Naive B cell (primary cell): ENCODE measurements around the gene FGFR2. TPM values are rescaled to one million over a fixed set of nuclear protein-coding genes. Genes with fewer than 3 reads are reported as not detected.

Source experiments
- ATAC-seq, 2 donors: fragments of 150-1000 bp; cut with Tn5 transposase; 2 replicates each; pipeline ENCODE4 v1.10.0; 2021; ENCODE audit warnings: low read depth in 2 of 2, mild to moderate bottlenecking in 2 of 2, moderate library complexity in 2 of 2
- DNase-seq: peaks from one replicate; pipeline ENCODE4 v3.0.0; 2022
- H3K27ac Mint-ChIP-seq, 6 donors: one replicate each; pipeline ENCODE4 v1.8.0; 2020 to 2022; ENCODE audit warnings: mild to moderate bottlenecking in 6 of 6, mixed read lengths in 6 of 6, moderate library complexity in 5 of 6, inconsistent platforms in 2 of 6
- H3K27me3 Mint-ChIP-seq, 3 donors: one replicate each; pipeline ENCODE4 v1.8.0; 2021 to 2022; ENCODE audit warnings: mixed read lengths in 3 of 3, mild to moderate bottlenecking in 1 of 3
- H3K36me3 Mint-ChIP-seq, 2 donors: one replicate each; pipeline ENCODE4 v1.8.0; 2020 to 2022; ENCODE audit warnings: mixed read lengths in 2 of 2, inconsistent platforms in 1 of 2, mild to moderate bottlenecking in 1 of 2
- H3K4me1 Mint-ChIP-seq, 3 donors: one replicate each; pipeline ENCODE4 v1.8.0; 2020 to 2022; ENCODE audit warnings: mixed read lengths in 3 of 3, inconsistent platforms in 1 of 3, mild to moderate bottlenecking in 1 of 3, moderate library complexity in 1 of 3
- H3K4me3 Mint-ChIP-seq, 8 donors: one replicate each; pipeline ENCODE4 v1.8.0; 2020 to 2022; ENCODE audit warnings: mild to moderate bottlenecking in 8 of 8, mixed read lengths in 8 of 8, moderate library complexity in 8 of 8, inconsistent platforms in 2 of 8
- H3K9me3 Mint-ChIP-seq, 7 donors: one replicate each; pipeline ENCODE4 v1.8.0; 2020 to 2022; ENCODE audit warnings: mixed read lengths in 7 of 7, mild to moderate bottlenecking in 5 of 7, inconsistent platforms in 2 of 7, moderate library complexity in 1 of 7
- polyA plus RNA-seq, 6 donors: library from polyadenylated mRNA; unstranded; fragments of 300-500 nt; fragmentation: Illumina TruSeq; gene quantifications; one replicate each; pipeline ENCODE4 v1.2.3, GENCODE V29; 2021; ENCODE audit warnings: low read depth in 6 of 6

The FGFR2 gene
- polyA plus RNA-seq, 6 donors from 2014 or later = not detected

- no peak for DNase-seq
- Mint-ChIP-seq H3K4me1 (no peaks in the 10 kb centered on the region), H3K27ac (no peak overlapping the region), H3K9me3 (peaks cover 0 to 5% (median 0%) of the 10 kb centered on the region in 7 donors), H3K36me3 (no peaks in the 10 kb centered on the region), H3K4me3 (no peak overlapping the region), H3K27me3 (peaks cover 0 to 7% (median 6%) of the 10 kb centered on the region in 3 donors)
- ATAC-seq = no peak
Measured at GRCh38 chr10:121466424-121466823, 131.8 kb downstream of the FGFR2 start.

GRCh38 chr10:121465215-121465614, 133.0 kb downstream of the FGFR2 start:
- peaks cover 0 to 7% (median 6%) of the 10 kb centered on the region in 3 donors for H3K27me3 Mint-ChIP-seq
- no peaks in the 10 kb centered on the region for H3K36me3 Mint-ChIP-seq
- ATAC-seq (no peak), DNase-seq (no peak)
- no peak overlapping the region for H3K27ac Mint-ChIP-seq
- peaks cover 0 to 7% (median 0%) of the 10 kb centered on the region in 7 donors for H3K9me3 Mint-ChIP-seq
- H3K4me1 Mint-ChIP-seq = no peaks in the 10 kb centered on the region
- no peak overlapping the region for H3K4me3 Mint-ChIP-seq

- DNase-seq = no peak
Measured at GRCh38 chr10:121464517-121464916, 133.7 kb downstream of the FGFR2 start.

GRCh38 chr10:121462955-121463354, 135.3 kb downstream of the FGFR2 start:
- H3K4me3 Mint-ChIP-seq = no peak overlapping the region
- peaks cover 0 to 7% (median 2%) of the 10 kb centered on the region in 7 donors for H3K9me3 Mint-ChIP-seq
- H3K27ac Mint-ChIP-seq = no peak overlapping the region
- H3K4me1 Mint-ChIP-seq = no peaks in the 10 kb centered on the region
- no peak for ATAC-seq
- no peak for DNase-seq
- H3K27me3 Mint-ChIP-seq = peaks cover 0 to 7% (median 6%) of the 10 kb centered on the region in 3 donors
- no peaks in the 10 kb centered on the region for H3K36me3 Mint-ChIP-seq

More at GRCh38 chr10:121464517-121464916, 133.7 kb downstream of the FGFR2 start:
- Mint-ChIP-seq H3K27me3 (peaks cover 0 to 7% (median 6%) of the 10 kb centered on the region in 3 donors), H3K4me1 (no peaks in the 10 kb centered on the region), H3K27ac (no peak overlapping the region), H3K4me3 (no peak overlapping the region), H3K9me3 (peaks cover 0 to 7% (median 1%) of the 10 kb centered on the region in 7 donors), H3K36me3 (no peaks in the 10 kb centered on the region)
- no peak for ATAC-seq

- Mint-ChIP-seq H3K4me3 (no peak overlapping the region), H3K27me3 (peaks cover 0 to 7% (median 6%) of the 10 kb centered on the region in 3 donors), H3K36me3 (no peaks in the 10 kb centered on the region), H3K9me3 (peaks cover 0 to 7% (median 2%) of the 10 kb centered on the region in 7 donors), H3K27ac (no peak overlapping the region), H3K4me1 (no peaks in the 10 kb centered on the region)
- ATAC-seq (no peak), DNase-seq (no peak)
Measured at GRCh38 chr10:121462281-121462680, 136.0 kb downstream of the FGFR2 start.

GRCh38 chr10:121461307-121461706, 136.9 kb downstream of the FGFR2 start:
- no peak for DNase-seq
- Mint-ChIP-seq H3K27me3 (peaks cover 0 to 7% (median 6%) of the 10 kb centered on the region in 3 donors), H3K9me3 (peaks cover 0 to 9% (median 2%) of the 10 kb centered on the region in 7 donors), H3K4me1 (no peaks in the 10 kb centered on the region), H3K27ac (no peak overlapping the region), H3K36me3 (no peaks in the 10 kb centered on the region), H3K4me3 (no peak overlapping the region)
- no peak for ATAC-seq

GRCh38 chr10:121460733-121461132, 137.5 kb downstream of the FGFR2 start:
- H3K4me1 Mint-ChIP-seq = no peaks in the 10 kb centered on the region
- H3K4me3 Mint-ChIP-seq = no peak overlapping the region
- no peak for ATAC-seq
- H3K27ac Mint-ChIP-seq = no peak overlapping the region
- H3K36me3 Mint-ChIP-seq = no peaks in the 10 kb centered on the region
- peaks cover 0 to 9% (median 2%) of the 10 kb centered on the region in 7 donors for H3K9me3 Mint-ChIP-seq
- no peak for DNase-seq
- peaks cover 0 to 7% (median 6%) of the 10 kb centered on the region in 3 donors for H3K27me3 Mint-ChIP-seq

- no peak overlapping the region for H3K27ac Mint-ChIP-seq
- ATAC-seq (no peak), DNase-seq (no peak)
- no peaks in the 10 kb centered on the region for H3K36me3 Mint-ChIP-seq
- no peaks in the 10 kb centered on the region for H3K4me1 Mint-ChIP-seq
- H3K27me3 Mint-ChIP-seq = peaks cover 0 to 7% (median 6%) of the 10 kb centered on the region in 3 donors
- H3K9me3 Mint-ChIP-seq = peaks cover 0 to 9% (median 3%) of the 10 kb centered on the region in 7 donors
- H3K4me3 Mint-ChIP-seq = no peak overlapping the region
Measured at GRCh38 chr10:121459622-121460453, 138.4 kb downstream of the FGFR2 start.

GRCh38 chr10:121459279-121459621, 139.0 kb downstream of the FGFR2 start:
- DNase-seq (no peak), ATAC-seq (no peak)
- Mint-ChIP-seq H3K27ac (no peak overlapping the region), H3K9me3 (peaks cover 0 to 9% (median 3%) of the 10 kb centered on the region in 7 donors), H3K4me3 (no peak overlapping the region), H3K4me1 (no peaks in the 10 kb centered on the region), H3K27me3 (peaks cover 0 to 7% (median 6%) of the 10 kb centered on the region in 3 donors), H3K36me3 (no peaks in the 10 kb centered on the region)

- H3K36me3 Mint-ChIP-seq = no peaks in the 10 kb centered on the region
- peaks cover 0 to 7% (median 6%) of the 10 kb centered on the region in 3 donors for H3K27me3 Mint-ChIP-seq
Measured at GRCh38 chr10:121457729-121458128, 140.5 kb downstream of the FGFR2 start.

GRCh38 chr10:121455377-121455776, 142.9 kb downstream of the FGFR2 start:
- no peaks in the 10 kb centered on the region for H3K36me3 Mint-ChIP-seq
- H3K4me3 Mint-ChIP-seq = no peak overlapping the region
- H3K27ac Mint-ChIP-seq = no peak overlapping the region
- H3K27me3 Mint-ChIP-seq = no peaks in the 10 kb centered on the region
- ATAC-seq (no peak), DNase-seq (no peak)
- H3K4me1 Mint-ChIP-seq = no peaks in the 10 kb centered on the region
- H3K9me3 Mint-ChIP-seq = peaks cover 0 to 9% (median 1%) of the 10 kb centered on the region in 7 donors

More at GRCh38 chr10:121457729-121458128, 140.5 kb downstream of the FGFR2 start:
- Mint-ChIP-seq H3K27ac (no peak overlapping the region), H3K4me3 (no peak overlapping the region), H3K4me1 (no peaks in the 10 kb centered on the region), H3K9me3 (peaks cover 0 to 9% (median 1%) of the 10 kb centered on the region in 7 donors)
- ATAC-seq (no peak), DNase-seq (no peak)

- ATAC-seq (no peak), DNase-seq (no peak)
- H3K4me1 Mint-ChIP-seq = no peaks in the 10 kb centered on the region
- H3K4me3 Mint-ChIP-seq = no peak overlapping the region
- no peaks in the 10 kb centered on the region for H3K27me3 Mint-ChIP-seq
- H3K27ac Mint-ChIP-seq = no peak overlapping the region
- H3K9me3 Mint-ChIP-seq = peaks cover 0 to 9% (median 1%) of the 10 kb centered on the region in 7 donors
- no peaks in the 10 kb centered on the region for H3K36me3 Mint-ChIP-seq
Measured at GRCh38 chr10:121454781-121455180, 143.5 kb downstream of the FGFR2 start.

- Mint-ChIP-seq H3K9me3 (peaks cover 0 to 7% (median 1%) of the 10 kb centered on the region in 7 donors), H3K36me3 (no peaks in the 10 kb centered on the region), H3K4me1 (no peaks in the 10 kb centered on the region), H3K27ac (no peak overlapping the region), H3K27me3 (no peaks in the 10 kb centered on the region), H3K4me3 (no peak overlapping the region)
- ATAC-seq (no peak), DNase-seq (no peak)
Measured at GRCh38 chr10:121453160-121453559, 145.1 kb downstream of the FGFR2 start.

GRCh38 chr10:121452581-121452980, 145.7 kb downstream of the FGFR2 start:
- Mint-ChIP-seq H3K27me3 (no peaks in the 10 kb centered on the region), H3K4me1 (no peaks in the 10 kb centered on the region), H3K9me3 (peaks cover 0 to 7% (median 1%) of the 10 kb centered on the region in 7 donors), H3K36me3 (no peaks in the 10 kb centered on the region), H3K4me3 (no peak overlapping the region), H3K27ac (no peak overlapping the region)
- ATAC-seq (no peak), DNase-seq (no peak)
